ENCODE data around the gene SERAC1.

The SERAC1 gene

DNA sequence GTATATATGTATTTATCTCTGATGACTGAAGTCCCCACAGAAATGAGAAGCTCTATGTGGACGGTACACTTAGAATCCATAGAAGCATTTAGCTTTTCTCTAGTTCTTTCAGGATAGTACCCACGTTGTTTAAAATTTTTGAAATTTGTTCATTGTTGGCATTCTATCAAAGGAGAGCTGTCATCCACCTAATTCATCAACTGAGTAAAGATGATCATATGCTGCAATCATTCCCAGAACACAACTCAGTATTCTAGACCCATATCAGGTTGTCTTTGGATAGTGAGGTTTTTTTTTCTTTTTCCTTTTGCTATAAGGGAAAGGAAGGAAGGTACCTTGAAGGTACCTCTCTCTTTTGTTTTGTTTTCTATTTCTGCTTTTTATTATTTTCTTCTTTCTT lies 9.3 kb downstream of the SERAC1 start:
- Histone ChIP-seq H4K20me1 (ENCODE audit: insufficient read depth) (no peaks in the 10 kb centered on the region), H3K27me3 (ENCODE audit: insufficient read depth, low read depth) (no peaks in the 10 kb centered on the region), H2AFZ (ENCODE audit: low read depth) (no peak overlapping the region), H3K4me2 (no peak overlapping the region), H3K79me2 (ENCODE audit: insufficient read depth, low read depth) (no peaks in the 10 kb centered on the region), H3K9ac (no peak overlapping the region), H3K4me3 (IDR thresholded peaks at IDR 0.05; ENCODE audit: insufficient read depth, low read depth, low read length) (no peak overlapping the region), H3K36me3 (ENCODE audit: insufficient read depth) (no peaks in the 10 kb centered on the region), H3K4me1 (ENCODE audit: low read depth, poor library complexity, severe bottlenecking) (no peaks in the 10 kb centered on the region), H3K27ac (no peak overlapping the region)
- TF ChIP-seq, protein P1, sequence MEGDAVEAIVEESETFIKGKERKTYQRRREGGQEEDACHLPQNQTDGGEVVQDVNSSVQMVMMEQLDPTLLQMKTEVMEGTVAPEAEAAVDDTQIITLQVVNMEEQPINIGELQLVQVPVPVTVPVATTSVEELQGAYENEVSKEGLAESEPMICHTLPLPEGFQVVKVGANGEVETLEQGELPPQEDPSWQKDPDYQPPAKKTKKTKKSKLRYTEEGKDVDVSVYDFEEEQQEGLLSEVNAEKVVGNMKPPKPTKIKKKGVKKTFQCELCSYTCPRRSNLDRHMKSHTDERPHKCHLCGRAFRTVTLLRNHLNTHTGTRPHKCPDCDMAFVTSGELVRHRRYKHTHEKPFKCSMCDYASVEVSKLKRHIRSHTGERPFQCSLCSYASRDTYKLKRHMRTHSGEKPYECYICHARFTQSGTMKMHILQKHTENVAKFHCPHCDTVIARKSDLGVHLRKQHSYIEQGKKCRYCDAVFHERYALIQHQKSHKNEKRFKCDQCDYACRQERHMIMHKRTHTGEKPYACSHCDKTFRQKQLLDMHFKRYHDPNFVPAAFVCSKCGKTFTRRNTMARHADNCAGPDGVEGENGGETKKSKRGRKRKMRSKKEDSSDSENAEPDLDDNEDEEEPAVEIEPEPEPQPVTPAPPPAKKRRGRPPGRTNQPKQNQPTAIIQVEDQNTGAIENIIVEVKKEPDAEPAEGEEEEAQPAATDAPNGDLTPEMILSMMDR (conservative IDR thresholded peaks at IDR 0.05; ENCODE audit: low read depth, low read length), result no peak

DNA sequence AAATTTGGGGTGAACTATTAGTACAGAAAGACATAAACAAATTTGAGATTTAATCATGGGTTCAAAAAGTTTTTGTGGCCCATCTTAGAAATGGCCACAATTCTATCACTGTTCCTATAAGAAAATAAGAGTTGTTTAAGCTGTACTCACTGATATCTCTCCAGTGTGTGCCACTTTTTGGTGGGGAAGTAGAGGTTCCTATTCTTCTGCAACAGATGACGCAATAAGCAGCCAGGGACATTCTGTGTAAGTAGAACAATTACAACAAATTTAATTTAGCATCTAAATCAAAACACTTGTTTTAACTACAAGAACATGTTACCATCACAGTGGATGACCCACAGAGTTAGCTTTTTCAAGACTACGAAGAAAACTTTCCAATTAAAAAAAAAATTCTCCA lies 9.9 kb downstream of the SERAC1 start:
- H3K4me2 ChIP-seq, result no peak overlapping the region

DNA sequence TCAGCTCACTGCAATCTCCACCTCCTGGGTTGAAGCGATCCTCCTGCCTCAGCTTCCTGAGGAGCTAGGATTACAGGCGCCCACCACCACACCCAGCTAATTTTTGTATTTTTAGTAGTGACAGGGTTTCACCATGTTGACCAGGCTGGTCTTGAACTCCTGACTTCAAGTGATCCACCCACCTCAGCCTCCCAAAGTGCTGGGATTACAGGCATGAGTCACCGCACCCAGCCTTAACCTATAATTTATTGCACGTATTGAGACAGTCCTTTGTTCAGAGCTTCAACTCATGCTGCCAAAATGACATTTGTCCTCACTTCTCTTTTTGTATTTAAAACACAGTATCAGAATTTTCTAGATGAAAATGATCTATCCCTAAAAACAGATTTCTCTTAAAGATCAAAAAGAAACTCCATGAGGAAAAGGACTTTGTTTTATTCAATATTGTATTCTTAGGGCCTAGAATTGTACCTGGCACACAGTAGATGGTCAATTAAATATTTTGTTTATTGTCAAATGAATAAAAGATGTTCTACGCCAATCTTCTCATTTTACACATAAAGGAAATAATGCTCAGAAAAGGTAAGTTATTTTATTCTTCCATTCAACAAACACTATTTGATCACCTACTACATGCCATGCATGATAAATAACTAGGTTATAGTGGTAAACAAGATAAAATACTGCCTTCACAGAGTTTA lies 10.8 kb downstream of the SERAC1 start:
- Histone ChIP-seq H3K4me2 (no peak overlapping the region), H3K79me2 (ENCODE audit: insufficient read depth, low read depth) (no peaks in the 10 kb centered on the region), H3K4me3 (IDR thresholded peaks at IDR 0.05; ENCODE audit: insufficient read depth, low read depth, low read length) (no peak overlapping the region), H3K9ac (no peak overlapping the region), H3K36me3 (ENCODE audit: insufficient read depth) (no peaks in the 10 kb centered on the region), H3K27ac (no peak overlapping the region), H4K20me1 (ENCODE audit: insufficient read depth) (no peaks in the 10 kb centered on the region), H3K27me3 (ENCODE audit: insufficient read depth, low read depth) (no peaks in the 10 kb centered on the region), H2AFZ (ENCODE audit: low read depth) (no peak overlapping the region), H3K4me1 (ENCODE audit: low read depth, poor library complexity, severe bottlenecking) (no peaks in the 10 kb centered on the region)
- TF ChIP-seq, protein P1 (conservative IDR thresholded peaks at IDR 0.05; ENCODE audit: low read depth, low read length), result no peak

More for the DNA sequence above, 9.9 kb downstream of the SERAC1 start:
- Histone ChIP-seq H3K27me3 (ENCODE audit: insufficient read depth, low read depth) (no peaks in the 10 kb centered on the region), H3K4me1 (ENCODE audit: low read depth, poor library complexity, severe bottlenecking) (no peaks in the 10 kb centered on the region), H4K20me1 (ENCODE audit: insufficient read depth) (no peaks in the 10 kb centered on the region), H3K9ac (no peak overlapping the region), H3K4me3 (IDR thresholded peaks at IDR 0.05; ENCODE audit: insufficient read depth, low read depth, low read length) (no peak overlapping the region), H3K27ac (no peak overlapping the region), H2AFZ (ENCODE audit: low read depth) (no peak overlapping the region), H3K79me2 (ENCODE audit: insufficient read depth, low read depth) (no peaks in the 10 kb centered on the region), H3K36me3 (ENCODE audit: insufficient read depth) (no peaks in the 10 kb centered on the region)
- TF ChIP-seq, protein P1 (conservative IDR thresholded peaks at IDR 0.05; ENCODE audit: low read depth, low read length), result no peak

DNA sequence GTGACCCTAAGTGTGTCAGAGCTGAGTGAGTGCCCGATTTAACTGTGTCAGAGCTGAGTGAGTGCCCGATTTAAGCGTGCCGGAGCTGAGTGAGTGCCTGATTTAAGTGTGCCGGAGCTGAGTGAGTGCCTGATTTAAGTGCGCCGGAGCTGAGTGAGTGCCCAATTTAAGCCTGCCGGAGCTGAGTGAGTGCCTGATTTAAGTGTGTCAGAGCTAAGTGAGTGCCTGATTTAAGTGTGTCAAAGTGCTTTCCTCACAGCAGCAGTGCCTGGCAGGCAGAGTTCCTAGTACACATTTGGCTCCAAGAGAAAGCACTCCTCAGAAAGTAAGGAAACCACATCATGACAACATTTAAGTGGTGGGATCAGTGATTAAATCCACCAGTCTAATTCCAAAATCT lies 13.2 kb downstream of the SERAC1 start:
- no peak overlapping the region for H3K9ac ChIP-seq
- no peaks in the 10 kb centered on the region for H3K36me3 ChIP-seq (ENCODE audit: insufficient read depth)
- no peaks in the 10 kb centered on the region for H3K79me2 ChIP-seq (ENCODE audit: insufficient read depth, low read depth)
- no peak overlapping the region for H3K27ac ChIP-seq
- no peaks in the 10 kb centered on the region for H4K20me1 ChIP-seq (ENCODE audit: insufficient read depth)
- H3K4me1 ChIP-seq (ENCODE audit: low read depth, poor library complexity, severe bottlenecking), result no peaks in the 10 kb centered on the region
- no peak overlapping the region for H2AFZ ChIP-seq (ENCODE audit: low read depth)
- no peak overlapping the region for H3K4me3 ChIP-seq (IDR thresholded peaks at IDR 0.05; ENCODE audit: insufficient read depth, low read depth, low read length)
- TF ChIP-seq, protein P1 (conservative IDR thresholded peaks at IDR 0.05; ENCODE audit: low read depth, low read length), result no peak
- H3K4me2 ChIP-seq, result no peak overlapping the region
- no peaks in the 10 kb centered on the region for H3K27me3 ChIP-seq (ENCODE audit: insufficient read depth, low read depth)

Measured in KMS-11 (cell line).